Measurements from ENCODE around the gene ZNF501. TPM values are rescaled to one million over a fixed set of nuclear protein-coding genes. Genes with fewer than 3 reads are reported as not detected.

ZNF501 gene
- 4.3 and 5.2 TPM in 2 replicates for total RNA-seq

- no peak for TF ChIP-seq CTCF (IDR thresholded peaks at IDR 0.05; ENCODE audit: insufficient read depth, low read depth, low read length)
- H3K4me3 ChIP-seq (ENCODE audit: low read depth, low read length): peak within 1 kb of the TSS; percentile 91
- DNase-seq (ENCODE audit: low read depth): peak; percentile 96
Measured at GRCh38 chr3:44729384-44729910, at the start of gene ZNF501. Gene ZNF501 (plus strand): TSS chr3:44729635. CDS start chr3:44734422, 4,787 bp downstream.

- TF ChIP-seq CTCF (IDR thresholded peaks at IDR 0.05; ENCODE audit: insufficient read depth, low read depth, low read length): no peak
Measured at GRCh38 chr3:44680921-44681455, 48.4 kb upstream of the ZNF501 start.

GRCh38 chr3:44682182-44682896, 47.1 kb upstream of the ZNF501 start:
- peak; percentile 33 for DNase-seq (ENCODE audit: low read depth)
- no peak for TF ChIP-seq CTCF (IDR thresholded peaks at IDR 0.05; ENCODE audit: insufficient read depth, low read depth, low read length)
- H3K4me3 ChIP-seq (ENCODE audit: low read depth, low read length): no peak overlapping the region

More at GRCh38 chr3:44680921-44681455, 48.4 kb upstream of the ZNF501 start:
- no peak overlapping the region for H3K4me3 ChIP-seq (ENCODE audit: low read depth, low read length)
- no peak for DNase-seq (ENCODE audit: low read depth)

- DNase-seq (ENCODE audit: low read depth): peak; percentile 85
- TF ChIP-seq CTCF (IDR thresholded peaks at IDR 0.05; ENCODE audit: insufficient read depth, low read depth, low read length): no peak
Measured at GRCh38 chr3:44685128-44685800, 44.2 kb upstream of the ZNF501 start.

GRCh38 chr3:44687898-44688297, 41.5 kb upstream of the ZNF501 start:
- no peak for TF ChIP-seq CTCF (IDR thresholded peaks at IDR 0.05; ENCODE audit: insufficient read depth, low read depth, low read length)
- no peak for DNase-seq (ENCODE audit: low read depth)
- H3K4me3 ChIP-seq (ENCODE audit: low read depth, low read length): no peak overlapping the region

More at GRCh38 chr3:44685128-44685800, 44.2 kb upstream of the ZNF501 start:
- peak overlapping the region; percentile 77 for H3K4me3 ChIP-seq (ENCODE audit: low read depth, low read length)

GRCh38 chr3:44712455-44713075, 16.9 kb upstream of the ZNF501 start, which contains the start of gene ZNF502:
Gene ZNF502 (plus strand): TSS chr3:44712660. CDS start chr3:44720262, 7,602 bp downstream.
- peak within 1 kb of the TSS; percentile 91 for H3K4me3 ChIP-seq (ENCODE audit: low read depth, low read length)
- TF ChIP-seq CTCF (IDR thresholded peaks at IDR 0.05; ENCODE audit: insufficient read depth, low read depth, low read length): peak; percentile 41
- DNase-seq (ENCODE audit: low read depth): peak; percentile 87
